GM19395 (cell line): ENCODE data around the gene RAB25.

Experiments used
- ATAC-seq: cut with Tn5 transposase; IDR thresholded peaks from one replicate; pipeline ENCODE4 v1.9.1; 2021; ENCODE audit warnings: mild to moderate bottlenecking, moderate library complexity; ENCODE audit not compliant: unreplicated experiment

RAB25 gene

DNA sequence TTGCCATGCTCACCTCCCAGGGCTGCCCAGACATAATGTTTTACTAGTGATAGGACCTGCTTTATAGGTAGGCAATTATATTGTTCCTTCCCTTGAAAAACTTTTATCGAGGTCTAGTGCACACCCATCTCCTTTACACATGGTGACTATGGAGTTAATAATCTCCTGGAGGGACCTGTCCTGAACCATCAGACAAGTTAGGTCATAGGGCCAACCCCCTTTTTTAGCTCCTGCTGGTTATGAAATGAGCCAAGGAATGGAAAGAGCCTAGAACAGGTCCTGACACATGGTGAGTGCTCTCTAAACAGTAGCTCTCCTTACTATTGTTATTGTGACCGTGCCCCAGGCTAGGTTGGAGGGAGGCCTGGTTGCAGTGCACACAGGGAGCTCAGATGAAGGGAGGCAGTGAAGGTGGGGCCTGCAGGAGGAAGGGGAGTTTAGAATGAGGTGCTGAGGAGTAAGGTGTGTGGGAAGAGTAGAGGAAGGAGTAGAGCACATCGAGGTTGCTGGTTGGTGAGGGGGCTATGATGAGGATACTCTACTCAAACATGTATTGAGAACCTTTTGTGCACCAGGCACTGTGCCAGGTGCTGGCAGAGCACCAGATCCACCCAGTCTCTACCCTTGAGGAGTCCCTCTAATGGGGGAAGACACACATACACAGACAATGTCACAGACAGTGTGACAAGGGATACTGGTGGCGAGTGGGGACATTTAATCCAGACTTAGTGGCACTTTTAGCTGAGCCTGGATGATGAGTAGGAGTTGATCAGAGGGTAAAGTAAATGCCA, 39.4 kb downstream of the RAB25 start:
- ATAC-seq, result no peak

DNA sequence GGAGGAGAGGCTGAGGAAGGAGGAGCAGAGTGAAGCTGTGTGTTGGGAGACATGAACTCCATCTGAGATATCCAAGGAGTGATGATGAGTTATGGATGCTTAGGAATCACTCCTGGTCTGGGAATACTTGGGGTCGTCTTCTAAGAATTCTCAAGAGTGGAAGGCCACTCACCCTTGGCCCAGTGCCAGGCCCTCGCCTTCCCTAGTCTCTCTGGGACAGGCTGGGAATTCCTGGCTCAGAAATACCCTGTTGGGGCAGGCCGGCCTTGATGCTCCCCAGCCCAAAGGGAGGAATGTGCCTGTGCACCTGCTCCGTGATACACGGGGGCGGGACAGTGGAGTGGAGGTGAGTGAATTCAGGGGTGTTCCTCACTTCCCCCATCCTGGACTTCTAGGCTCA, 40.9 kb downstream of the RAB25 start:
- ATAC-seq, result no peak

GRCh38 chr1:156102633-156103511, 41.9 kb downstream of the RAB25 start:
- ATAC-seq, result no peak

DNA sequence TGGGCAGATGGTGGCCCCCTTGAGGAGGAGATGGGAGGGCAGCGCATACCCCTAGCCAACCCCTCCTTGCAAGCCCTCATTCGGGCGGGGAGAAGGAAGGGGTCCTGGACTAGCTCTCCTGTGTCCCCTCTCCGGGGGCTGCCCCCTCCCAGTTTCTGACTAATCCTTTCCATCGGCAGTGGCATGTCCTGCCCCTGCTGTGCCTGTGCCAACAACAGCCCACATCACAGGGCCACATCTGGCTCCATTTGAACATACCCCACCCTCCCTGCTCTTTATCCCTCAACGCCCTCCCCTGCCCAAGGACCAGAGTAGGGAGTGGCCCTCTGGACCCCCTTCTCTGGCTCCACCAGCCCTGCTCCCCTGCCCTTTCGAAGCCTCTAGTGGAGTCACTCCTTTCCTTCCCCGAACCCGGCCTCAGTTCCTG, 42.6 kb downstream of the RAB25 start:
- ATAC-seq, result no peak

DNA sequence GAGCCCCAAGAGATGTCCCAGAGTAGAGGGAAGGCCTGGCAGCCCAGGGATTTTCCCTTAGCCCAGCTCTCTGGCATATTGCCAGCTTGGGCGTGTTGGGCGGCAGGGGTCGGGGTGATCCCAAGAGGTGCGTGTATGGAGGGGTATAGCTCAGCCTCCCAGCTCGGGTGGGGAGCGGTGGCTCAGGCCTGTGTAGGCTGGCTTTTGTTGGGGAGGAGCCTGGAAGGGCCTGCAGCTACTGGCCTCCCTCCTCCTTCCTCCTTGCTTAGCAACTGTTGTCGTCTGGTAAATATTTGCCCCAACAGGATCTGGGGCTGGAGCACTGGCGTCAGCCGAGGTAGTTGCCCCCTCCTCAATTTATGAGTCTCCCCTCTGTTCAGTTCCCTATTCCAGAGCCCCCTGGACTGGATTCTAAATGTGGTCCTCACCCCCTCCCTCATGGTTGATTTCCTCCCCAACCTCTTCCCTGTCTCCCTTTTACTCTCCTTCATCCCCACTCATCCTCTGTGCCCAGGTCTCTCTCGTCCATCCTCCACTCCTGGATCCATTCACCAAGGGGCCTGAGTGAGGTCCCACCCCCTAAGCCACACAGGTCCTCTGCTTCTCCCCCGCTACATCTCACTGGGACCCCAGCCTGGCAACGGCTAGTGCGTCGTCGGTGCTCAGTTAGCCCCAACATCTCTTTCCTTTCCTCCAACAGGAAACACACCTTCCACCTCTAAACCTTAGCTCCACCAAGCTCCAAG, 43.3 kb downstream of the RAB25 start:
- ATAC-seq, result no peak

- ATAC-seq, result no peak
These were observed 44.2 kb downstream of the RAB25 start for GRCh38 chr1:156104861-156105832.

GRCh38 chr1:156106624-156107488, 45.9 kb downstream of the RAB25 start:
- ATAC-seq, result peak; percentile 9

- no peak for ATAC-seq
These were observed 47.1 kb downstream of the RAB25 start for GRCh38 chr1:156108057-156108456.

DNA sequence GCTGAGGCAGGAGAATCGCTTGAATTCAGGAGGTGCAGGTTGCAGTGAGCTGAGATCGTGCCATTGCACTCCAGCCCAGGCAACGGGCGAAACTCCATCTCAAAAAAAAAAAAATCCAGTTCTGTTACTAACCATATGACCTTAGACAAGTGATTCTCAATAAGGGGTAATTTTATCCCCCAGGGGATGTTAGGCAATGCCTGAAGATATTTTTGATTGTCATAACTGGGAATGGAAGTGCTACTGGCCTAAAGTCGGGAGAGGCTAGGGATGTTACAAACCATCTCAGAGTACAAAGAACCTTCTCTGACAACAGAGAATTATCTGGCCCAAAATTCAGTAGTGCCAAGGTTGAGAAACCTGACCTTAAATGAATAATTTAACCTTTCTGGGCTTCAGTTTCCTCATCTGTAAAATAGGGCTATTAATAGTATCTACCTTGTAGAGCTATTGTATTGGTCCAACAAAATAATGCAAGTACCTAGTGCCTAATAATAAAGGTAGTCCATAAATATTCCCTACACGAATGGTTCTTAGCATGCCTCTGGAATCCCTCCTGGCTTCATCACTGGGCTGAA, 47.8 kb downstream of the RAB25 start:
- ATAC-seq, result no peak

DNA sequence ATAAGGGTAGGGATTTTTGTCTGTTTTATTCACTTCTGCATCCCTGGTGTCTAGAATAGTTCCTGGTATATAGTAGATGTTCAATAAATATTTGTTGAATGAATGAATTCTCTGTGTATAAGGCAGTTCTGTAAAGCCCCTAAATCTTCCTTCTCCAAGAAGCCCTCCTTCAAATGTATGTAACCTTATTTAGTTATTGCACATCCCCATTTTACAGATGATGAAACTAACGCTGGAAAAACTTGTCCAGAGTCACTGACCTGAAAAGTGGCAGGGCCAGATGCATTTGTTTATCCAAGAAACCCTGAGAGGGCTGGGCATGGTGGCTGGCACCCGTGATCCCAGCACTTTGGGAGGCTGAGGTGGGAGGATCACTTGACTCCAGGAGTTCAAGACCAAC, 49.3 kb downstream of the RAB25 start:
- no peak for ATAC-seq

DNA sequence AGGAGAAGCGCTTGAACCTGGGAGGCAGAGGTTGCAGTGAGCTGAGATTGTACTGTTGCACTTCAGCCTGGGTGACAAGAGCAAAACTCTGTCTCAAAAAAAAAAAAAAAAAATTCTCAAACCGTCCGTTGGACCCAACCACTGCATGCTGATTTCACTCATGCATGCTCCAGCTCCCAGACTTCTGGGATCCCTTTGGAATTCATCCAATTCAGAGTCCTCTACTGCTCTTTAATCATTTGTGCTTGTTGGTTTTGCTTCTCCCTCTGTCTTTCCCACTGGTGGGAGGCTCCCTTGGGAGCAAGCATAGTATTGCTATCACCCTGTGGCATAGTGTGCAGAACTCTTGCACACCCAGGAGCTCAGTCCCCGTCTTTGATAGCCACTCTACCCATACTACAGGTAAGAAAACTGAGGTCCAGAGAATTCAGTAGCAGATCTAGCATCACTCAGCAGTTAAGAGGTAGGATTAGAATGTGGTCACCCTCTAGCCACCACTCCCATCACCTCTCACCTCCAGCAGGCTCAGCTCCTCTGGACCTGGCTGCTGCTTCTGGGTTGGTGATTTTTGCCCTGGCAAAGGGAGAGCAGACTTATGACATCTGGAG, 50.5 kb downstream of the RAB25 start:
- ATAC-seq, result no peak

GRCh38 chr1:156112276-156113137, 51.5 kb downstream of the RAB25 start:
- no peak for ATAC-seq

DNA sequence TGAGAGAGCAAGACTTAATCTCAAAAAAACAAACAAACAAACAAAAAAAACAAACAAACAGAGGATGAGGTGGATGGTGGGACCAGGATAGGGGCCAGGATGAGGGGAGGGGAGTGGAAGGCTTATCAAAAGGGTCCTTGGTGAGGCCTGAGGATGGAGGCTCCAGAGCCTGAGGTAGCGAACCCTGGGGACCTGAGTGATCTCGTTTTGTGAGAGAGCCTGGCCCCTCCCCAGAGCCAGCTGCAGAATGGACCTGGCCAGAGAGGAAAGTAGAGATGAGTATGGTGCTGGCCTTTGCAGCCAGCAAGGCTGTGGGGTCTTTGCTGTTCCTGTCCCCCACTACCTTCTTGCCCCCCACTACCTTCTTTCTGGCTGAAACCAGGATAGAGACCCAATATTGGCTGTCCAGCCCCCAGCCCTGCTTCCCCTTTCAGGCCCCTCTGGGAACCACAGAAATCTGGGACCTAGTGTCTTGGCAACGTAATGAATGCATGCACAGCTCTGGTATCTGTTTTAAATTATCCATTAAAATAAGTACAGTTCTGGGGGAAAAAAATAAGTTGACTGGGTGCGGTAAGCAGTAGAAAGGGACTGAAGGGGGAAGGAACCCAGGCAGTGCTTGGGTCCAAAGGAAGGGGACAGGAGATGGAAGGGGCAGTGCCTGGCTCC, 52.5 kb downstream of the RAB25 start:
- no peak for ATAC-seq

GRCh38 chr1:156114101-156114918, 53.4 kb downstream of the RAB25 start, which contains the start of gene LMNA:
TSS of gene LMNA (plus strand) at chr1:156114711. CDS start at chr1:156114919, 208 bp downstream.
- peak; percentile 72 for ATAC-seq

DNA sequence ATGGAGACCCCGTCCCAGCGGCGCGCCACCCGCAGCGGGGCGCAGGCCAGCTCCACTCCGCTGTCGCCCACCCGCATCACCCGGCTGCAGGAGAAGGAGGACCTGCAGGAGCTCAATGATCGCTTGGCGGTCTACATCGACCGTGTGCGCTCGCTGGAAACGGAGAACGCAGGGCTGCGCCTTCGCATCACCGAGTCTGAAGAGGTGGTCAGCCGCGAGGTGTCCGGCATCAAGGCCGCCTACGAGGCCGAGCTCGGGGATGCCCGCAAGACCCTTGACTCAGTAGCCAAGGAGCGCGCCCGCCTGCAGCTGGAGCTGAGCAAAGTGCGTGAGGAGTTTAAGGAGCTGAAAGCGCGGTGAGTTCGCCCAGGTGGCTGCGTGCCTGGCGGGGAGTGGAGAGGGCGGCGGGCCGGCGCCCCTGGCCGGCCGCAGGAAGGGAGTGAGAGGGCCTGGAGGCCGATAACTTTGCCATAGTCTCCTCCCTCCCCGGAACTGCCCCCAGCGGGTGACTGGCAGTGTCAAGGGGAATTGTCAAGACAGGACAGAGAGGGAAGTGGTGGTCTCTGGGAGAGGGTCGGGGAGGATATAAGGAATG, 54.1 kb downstream of the RAB25 start:
- peak; percentile 20 for ATAC-seq
